Testis (tissue), 3 donors: ENCODE data around the gene SLFNL1. TPM values are rescaled to one million over a fixed set of nuclear protein-coding genes. Genes with fewer than 3 reads are reported as not detected.

ENCODE experiments used
- DNase-seq: peaks from one replicate; pipeline ENCODE4 v3.0.0-alpha.2; 2019
- H3K27ac ChIP-seq, 2 donors: fragments of 200-600 bp; sonication (generic); one replicate each; pipeline ENCODE4 v1.5.1; 2019
- H3K27me3 ChIP-seq: fragments of 200-600 bp; sonication (generic); one replicate; pipeline ENCODE4 v1.5.1; 2019
- H3K36me3 ChIP-seq: fragments of 200-600 bp; sonication (generic); one replicate; pipeline ENCODE4 v1.5.1; 2017; ENCODE audit warnings: low read depth; ENCODE audit errors: missing control alignments
- H3K4me1 ChIP-seq: fragments of 200-600 bp; sonication (generic); one replicate; pipeline ENCODE4 v1.5.1; 2019
- H3K4me3 ChIP-seq, 2 donors: fragments of 200-600 bp; sonication (generic); one replicate each; pipeline ENCODE4 v1.5.1; 2017 to 2019
- H3K9me3 ChIP-seq: fragments of 200-600 bp; sonication (generic); one replicate; pipeline ENCODE4 v1.5.1; 2017
- POLR2A ChIP-seq: fragments of 450-650 bp; IDR thresholded peaks from one replicate; pipeline ENCODE4 v1.6.1; 2017; ENCODE audit warnings: antibody characterized with exemption, mild to moderate bottlenecking, moderate library complexity
- WGBS, 2 donors: methylation state at CpG; one replicate each; pipeline ENCODE4 v1.1.5; 2018; 5-methylcytosine and 5-hydroxymethylcytosine counted together
- intact Hi-C: fragments of 100-400 bp; cut with DNase I; formaldehyde crosslinking; loops from one replicate; pipeline ENCODE4 v1.15.1; 2023; ENCODE audit warnings: low total_unique reads
- polyA plus RNA-seq: library from polyadenylated mRNA; stranded (reverse); fragments of 350-450 nt; fragmentation: Illumina TruSeq; extraction: RNeasy Lipid Tissue Mini Kit (QIAGEN cat#74804); gene quantifications from one replicate; pipeline ENCODE4 v1.2.3, GENCODE V29; 2014; ENCODE audit warnings: low read depth, low replicate concordance; ENCODE audit not compliant: insufficient read depth
- total RNA-seq, 2 donors: library from RNA; depleted of rRNA; stranded (reverse); fragments of >200 nt; gene quantifications; one replicate each; pipeline ENCODE4 v1.2.3, GENCODE V29; 2016
- TF ChIP-seq, protein P1 (sequence below), 3 experiments: fragments of 450-650 bp in 2 of 3; fragments of 200-600 bp in 1 of 3; sonication (generic) in 1 of 3; IDR thresholded peaks; one replicate each; pipeline ENCODE4 v1.5.1; 2016 to 2019; ENCODE audit warnings: antibody characterized with exemption in 3 of 3, mild to moderate bottlenecking in 2 of 3, moderate library complexity in 1 of 3

Gene SLFNL1
- total and polyA plus RNA-seq, 3 donors from 2014 or later: 23.4 to 96.8 (median 85.4) TPM

DNA sequence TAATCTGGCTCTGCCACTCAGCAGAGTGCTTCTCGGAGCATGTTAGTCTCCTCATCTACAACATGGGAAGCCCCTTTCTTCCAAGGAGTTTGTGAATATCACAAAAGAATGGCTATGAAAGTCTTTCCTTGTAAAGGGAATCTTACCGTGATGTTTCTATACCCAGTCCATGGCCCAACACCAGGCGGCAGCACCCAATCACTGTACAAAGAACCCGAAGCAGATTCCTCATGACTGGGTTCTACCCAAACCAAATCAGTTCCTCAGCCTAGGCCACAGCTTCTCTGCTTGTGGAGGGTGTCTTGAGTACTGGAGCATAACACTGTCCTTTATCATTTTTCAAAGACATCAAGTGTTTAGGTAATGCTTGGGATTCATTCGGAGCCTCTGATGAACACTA, 16.6 kb upstream of the SLFNL1 start:
- TF ChIP-seq POLR2A: no peak
- TF ChIP-seq, protein P1, sequence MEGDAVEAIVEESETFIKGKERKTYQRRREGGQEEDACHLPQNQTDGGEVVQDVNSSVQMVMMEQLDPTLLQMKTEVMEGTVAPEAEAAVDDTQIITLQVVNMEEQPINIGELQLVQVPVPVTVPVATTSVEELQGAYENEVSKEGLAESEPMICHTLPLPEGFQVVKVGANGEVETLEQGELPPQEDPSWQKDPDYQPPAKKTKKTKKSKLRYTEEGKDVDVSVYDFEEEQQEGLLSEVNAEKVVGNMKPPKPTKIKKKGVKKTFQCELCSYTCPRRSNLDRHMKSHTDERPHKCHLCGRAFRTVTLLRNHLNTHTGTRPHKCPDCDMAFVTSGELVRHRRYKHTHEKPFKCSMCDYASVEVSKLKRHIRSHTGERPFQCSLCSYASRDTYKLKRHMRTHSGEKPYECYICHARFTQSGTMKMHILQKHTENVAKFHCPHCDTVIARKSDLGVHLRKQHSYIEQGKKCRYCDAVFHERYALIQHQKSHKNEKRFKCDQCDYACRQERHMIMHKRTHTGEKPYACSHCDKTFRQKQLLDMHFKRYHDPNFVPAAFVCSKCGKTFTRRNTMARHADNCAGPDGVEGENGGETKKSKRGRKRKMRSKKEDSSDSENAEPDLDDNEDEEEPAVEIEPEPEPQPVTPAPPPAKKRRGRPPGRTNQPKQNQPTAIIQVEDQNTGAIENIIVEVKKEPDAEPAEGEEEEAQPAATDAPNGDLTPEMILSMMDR (IDR thresholded peaks at IDR 0.05): peak in 1 of 3 experiments; percentile 5
- no peak overlapping the region for H3K4me3 ChIP-seq
- peaks cover 2% of the 10 kb centered on the region for H3K4me1 ChIP-seq
- no peak for DNase-seq
- H3K27me3 ChIP-seq: no peaks in the 10 kb centered on the region
- 88 to 95% methylated on average over 5 of the region's 5 CpGs for WGBS, 2 donors
- H3K9me3 ChIP-seq: no peaks in the 10 kb centered on the region
- intact Hi-C loops: no loop called here
- no peak overlapping the region for H3K27ac ChIP-seq
- H3K36me3 ChIP-seq: no peaks in the 10 kb centered on the region

DNA sequence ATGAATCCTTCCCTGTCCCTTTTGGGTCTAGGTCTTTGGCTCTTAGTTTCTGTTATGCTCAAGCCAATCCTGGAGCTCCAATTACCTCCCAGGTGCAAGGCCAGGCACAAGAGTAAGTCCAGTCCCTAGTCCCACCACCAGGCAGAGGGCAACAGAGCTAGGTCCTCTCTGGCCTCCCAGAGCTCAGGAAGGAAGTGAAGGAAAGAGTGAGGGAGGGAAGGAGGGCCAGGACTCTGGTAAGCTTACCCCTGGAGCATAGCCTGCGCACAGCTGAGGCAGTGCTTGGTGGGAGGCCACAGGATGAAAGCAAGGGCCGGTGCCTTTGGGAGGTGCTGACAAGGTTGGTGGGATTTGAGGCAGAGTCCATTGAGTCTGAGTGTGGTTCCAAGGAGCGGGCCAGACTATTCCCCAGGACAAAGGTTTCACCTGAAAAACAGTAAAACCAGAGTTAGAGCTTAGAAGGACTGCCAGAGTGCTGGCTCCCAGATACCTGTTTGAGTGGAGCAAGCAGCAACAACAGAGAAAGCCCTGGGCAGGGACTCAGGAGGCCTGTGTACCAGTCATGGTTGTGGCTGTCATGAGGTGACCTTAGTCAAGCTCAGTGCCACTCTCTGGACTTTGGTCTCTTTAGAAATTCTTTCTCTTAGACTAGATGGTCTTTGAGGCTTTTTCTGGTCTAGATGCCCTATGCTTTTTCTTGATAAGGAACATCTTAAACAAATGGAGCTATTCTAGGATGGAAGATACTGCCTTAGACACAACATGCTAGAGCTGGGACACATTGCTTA, 15.8 kb upstream of the SLFNL1 start:
- H3K36me3 ChIP-seq: no peaks in the 10 kb centered on the region
- TF ChIP-seq POLR2A: no peak
- TF ChIP-seq, protein P1 (IDR thresholded peaks at IDR 0.05): no peak
- H3K27me3 ChIP-seq: no peaks in the 10 kb centered on the region
- WGBS, 2 donors: 88 to 97% methylated on average over 3 of the region's 3 CpGs
- no peak overlapping the region for H3K4me3 ChIP-seq
- no peaks in the 10 kb centered on the region for H3K9me3 ChIP-seq
- peaks cover 2% of the 10 kb centered on the region for H3K4me1 ChIP-seq
- intact Hi-C loops: no loop called here
- no peak for DNase-seq
- H3K27ac ChIP-seq: no peak overlapping the region

DNA sequence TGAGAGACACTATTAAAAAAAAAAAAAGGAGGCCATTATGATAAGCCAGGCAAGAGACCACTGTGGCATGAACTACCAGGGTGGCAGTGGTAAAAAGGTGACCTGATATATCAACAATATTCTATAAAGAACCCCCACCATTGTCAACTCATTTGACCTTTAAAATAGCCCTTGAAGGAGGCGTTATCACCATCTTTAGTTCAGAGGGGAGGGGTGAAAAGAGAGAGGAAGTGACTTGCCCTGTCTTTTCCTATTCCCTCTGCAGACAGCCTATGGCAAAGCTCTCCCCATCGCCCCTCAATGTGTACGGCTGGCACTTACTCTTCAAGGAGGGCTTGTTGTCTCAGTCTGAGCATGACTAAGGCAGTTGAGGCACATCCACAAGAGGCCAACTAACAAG, 11.7 kb upstream of the SLFNL1 start:
- intact Hi-C loops: no loop called here
- TF ChIP-seq POLR2A: no peak
- TF ChIP-seq, protein P1 (IDR thresholded peaks at IDR 0.05): no peak
- 83 to 97% methylated on average over 3 of the region's 3 CpGs for WGBS, 2 donors
- Histone ChIP-seq H3K4me3 (no peak overlapping the region), H3K4me1 (no peaks in the 10 kb centered on the region), H3K27me3 (no peaks in the 10 kb centered on the region), H3K36me3 (no peaks in the 10 kb centered on the region), H3K9me3 (no peaks in the 10 kb centered on the region), H3K27ac (no peak overlapping the region)
- DNase-seq: no peak

DNA sequence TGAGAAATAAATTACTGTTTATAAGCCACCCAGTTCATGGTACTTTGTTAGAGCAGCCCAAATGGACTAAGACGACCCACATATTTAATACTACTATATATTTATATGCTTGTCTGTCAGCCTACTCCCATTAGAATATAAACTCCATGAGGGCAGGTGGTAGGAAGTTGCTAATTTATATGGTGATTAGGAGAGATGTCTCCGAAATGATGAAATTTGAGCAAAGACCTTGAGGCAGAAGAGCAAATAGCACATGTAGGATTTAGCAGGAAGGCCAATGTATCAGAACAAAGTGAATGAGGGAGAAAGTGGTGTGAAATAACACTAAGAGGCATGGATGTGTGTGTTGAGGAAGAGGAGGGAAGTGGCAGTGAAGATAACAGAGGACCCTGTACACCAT, 10.6 kb upstream of the SLFNL1 start:
- intact Hi-C loops: no loop called here
- TF ChIP-seq, protein P1 (IDR thresholded peaks at IDR 0.05): no peak
- TF ChIP-seq POLR2A: no peak
- no peaks in the 10 kb centered on the region for H3K36me3 ChIP-seq

More for the DNA sequence above, 10.6 kb upstream of the SLFNL1 start:
- Histone ChIP-seq H3K27ac (no peak overlapping the region), H3K4me3 (no peak overlapping the region), H3K27me3 (no peaks in the 10 kb centered on the region), H3K4me1 (no peaks in the 10 kb centered on the region), H3K9me3 (no peaks in the 10 kb centered on the region)
- DNase-seq: no peak
- WGBS, 2 donors: 96 to 97% methylated on average over 2 of the region's 2 CpGs
